ENCODE measurements around the gene OS9.

- TF ChIP-seq POLR2AphosphoS5 (IDR thresholded peaks at IDR 0.05; ENCODE audit: insufficient read depth, low read depth, low read length) = no peak
- TF ChIP-seq, protein P1, sequence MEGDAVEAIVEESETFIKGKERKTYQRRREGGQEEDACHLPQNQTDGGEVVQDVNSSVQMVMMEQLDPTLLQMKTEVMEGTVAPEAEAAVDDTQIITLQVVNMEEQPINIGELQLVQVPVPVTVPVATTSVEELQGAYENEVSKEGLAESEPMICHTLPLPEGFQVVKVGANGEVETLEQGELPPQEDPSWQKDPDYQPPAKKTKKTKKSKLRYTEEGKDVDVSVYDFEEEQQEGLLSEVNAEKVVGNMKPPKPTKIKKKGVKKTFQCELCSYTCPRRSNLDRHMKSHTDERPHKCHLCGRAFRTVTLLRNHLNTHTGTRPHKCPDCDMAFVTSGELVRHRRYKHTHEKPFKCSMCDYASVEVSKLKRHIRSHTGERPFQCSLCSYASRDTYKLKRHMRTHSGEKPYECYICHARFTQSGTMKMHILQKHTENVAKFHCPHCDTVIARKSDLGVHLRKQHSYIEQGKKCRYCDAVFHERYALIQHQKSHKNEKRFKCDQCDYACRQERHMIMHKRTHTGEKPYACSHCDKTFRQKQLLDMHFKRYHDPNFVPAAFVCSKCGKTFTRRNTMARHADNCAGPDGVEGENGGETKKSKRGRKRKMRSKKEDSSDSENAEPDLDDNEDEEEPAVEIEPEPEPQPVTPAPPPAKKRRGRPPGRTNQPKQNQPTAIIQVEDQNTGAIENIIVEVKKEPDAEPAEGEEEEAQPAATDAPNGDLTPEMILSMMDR (IDR thresholded peaks at IDR 0.05; ENCODE audit: extremely low read depth in 1 of 2, insufficient read depth in 1 of 2, low read depth in 1 of 2, low read length in 2 of 2) = no peak
Observed at GRCh38 chr12:57762463-57762862, 68.5 kb downstream of the OS9 start.
